ENCODE results near the gene FBXL13. TPM values are rescaled to one million over a fixed set of nuclear protein-coding genes. Genes with fewer than 3 reads are reported as not detected.

The FBXL13 gene
- total and polyA plus RNA-seq, 2 of the 8 experiments (the other 6 are each of a cell fraction or from before 2014, with no cell fraction given), result 1.2 to 2.8 TPM

Small RNA genes within 50 kb of the gene (small RNA-seq; reads per million reads assigned to genes)
- gene RNU6-1136P (ENCODE audit: insufficient read depth), result not detected

Other genes with a start within 250 kb of the FBXL13 start
- 3.0 and 3.3 TPM in 2 replicates for gene LRRC17, start 161.8 kb downstream of the FBXL13 start, total RNA-seq (2021; fragmentation: NEBNext Ultra II Directional; extraction: Animal tissue kit (Norgen Biotek cat#: 25700))
- 2.2 and 3.0 TPM in 2 replicates for gene LRRC17, start 161.8 kb downstream of the FBXL13 start, polyA plus RNA-seq (2011; rRNA removed)
- gene ARMC10, start 344 bp upstream of the FBXL13 start, total RNA-seq (2021; fragmentation: NEBNext Ultra II Directional; extraction: Animal tissue kit (Norgen Biotek cat#: 25700)), result 43.4 and 44.3 TPM in 2 replicates
- 12.1 and 16.4 TPM in 2 replicates for gene ARMC10, start 344 bp upstream of the FBXL13 start, polyA plus RNA-seq (2011; rRNA removed)
- gene NAPEPLD, start 74.3 kb upstream of the FBXL13 start, total RNA-seq (2021; fragmentation: NEBNext Ultra II Directional; extraction: Animal tissue kit (Norgen Biotek cat#: 25700)), result 9.1 and 9.9 TPM in 2 replicates
- 3.2 and 4.2 TPM in 2 replicates for gene NAPEPLD, start 74.3 kb upstream of the FBXL13 start, polyA plus RNA-seq (2011; rRNA removed)
- 81.2 and 83.5 TPM in 2 replicates for gene PMPCB, start 222.6 kb upstream of the FBXL13 start, total RNA-seq (2021; fragmentation: NEBNext Ultra II Directional; extraction: Animal tissue kit (Norgen Biotek cat#: 25700))
- gene PMPCB, start 222.6 kb upstream of the FBXL13 start, polyA plus RNA-seq (2011; rRNA removed), result 33.0 and 60.6 TPM in 2 replicates

Data from H1 (cell line).